Ectodermal cell (in vitro differentiated cells): ENCODE data around the gene MLN.

Experiments
- H3K27ac ChIP-seq: 2 replicates; pipeline ENCODE4 v1.7.0; 2013; ENCODE audit warnings: mild to moderate bottlenecking, low read depth, low read length; ENCODE audit not compliant: insufficient read depth, poor library complexity, severe bottlenecking
- H3K27me3 ChIP-seq: 2 replicates; pipeline ENCODE4 v1.7.0; 2013; ENCODE audit warnings: mild to moderate bottlenecking, low read length; ENCODE audit not compliant: insufficient read depth, control insufficient read depth, poor library complexity, severe bottlenecking
- H3K36me3 ChIP-seq: one replicate; pipeline ENCODE4 v1.7.0; 2013; ENCODE audit warnings: low read length; ENCODE audit not compliant: control insufficient read depth, insufficient read depth
- H3K4me1 ChIP-seq: one replicate; pipeline ENCODE4 v1.7.0; 2013; ENCODE audit warnings: low read length; ENCODE audit not compliant: control insufficient read depth, insufficient read depth
- H3K4me3 ChIP-seq: 2 replicates; pipeline ENCODE4 v1.7.0; 2013; ENCODE audit warnings: low read depth, low read length, control low read depth; ENCODE audit not compliant: insufficient read depth
- H3K9me3 ChIP-seq: 2 replicates; pipeline ENCODE4 v1.7.0; 2013; ENCODE audit warnings: mild to moderate bottlenecking, low read length, moderate library complexity; ENCODE audit not compliant: control insufficient read depth
- WGBS, 2 experiments: methylation state at CpG; one replicate each; pipeline ENCODE4 v1.1.7; 2013; ENCODE audit warnings: missing lambda C conversion rate in 2 of 2; 5-methylcytosine and 5-hydroxymethylcytosine counted together

MLN gene

DNA sequence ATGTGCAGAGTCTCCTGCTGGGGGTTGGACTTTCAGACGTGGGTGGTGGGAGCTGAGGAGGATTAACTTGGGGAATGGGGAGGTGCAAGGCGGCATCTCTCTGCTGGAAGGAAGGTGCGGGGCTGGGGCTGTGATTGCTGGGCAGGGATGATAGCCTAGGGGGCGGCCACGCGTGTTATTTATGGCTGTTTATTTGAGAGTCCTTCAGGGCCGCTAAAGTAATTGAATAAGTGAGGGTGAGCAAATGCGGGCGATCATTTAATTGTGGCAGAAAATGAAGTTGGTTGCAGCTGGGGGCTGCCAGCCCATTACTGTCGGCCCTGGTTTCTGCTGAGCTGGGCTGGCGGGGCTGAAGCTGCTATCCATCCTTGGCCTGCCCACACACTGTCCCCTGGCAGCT, 49.6 kb downstream of the MLN start:
- WGBS, 2 experiments: 87 to 89% methylated on average over 11 of the region's 11 CpGs
- no peaks in the 10 kb centered on the region for H3K36me3 ChIP-seq
- peaks cover 38% of the 10 kb centered on the region for H3K4me1 ChIP-seq
- no peaks in the 10 kb centered on the region for H3K27me3 ChIP-seq
- H3K4me3 ChIP-seq: no peak overlapping the region
- no peak overlapping the region for H3K27ac ChIP-seq
- no peaks in the 10 kb centered on the region for H3K9me3 ChIP-seq

DNA sequence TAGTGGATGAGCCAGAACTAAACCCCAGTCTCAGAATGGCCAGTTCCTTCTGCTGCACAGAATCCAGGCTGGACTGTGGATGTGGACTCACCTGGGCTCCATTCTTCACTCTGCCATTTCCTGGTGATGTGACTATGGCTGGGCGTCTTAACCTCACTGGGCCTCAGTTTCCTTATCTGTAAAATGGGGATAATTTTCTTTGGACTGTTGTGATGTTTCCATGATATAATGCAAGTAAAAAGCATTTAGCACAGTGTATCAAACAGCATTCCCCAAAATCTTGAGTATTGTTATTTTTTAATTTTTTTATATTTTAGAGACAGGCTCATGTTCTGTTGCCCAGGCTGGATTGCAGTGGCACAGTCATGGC, 51.2 kb downstream of the MLN start:
- 86 to 90% methylated on average over 1 of the region's 1 CpG for WGBS, 2 experiments

DNA sequence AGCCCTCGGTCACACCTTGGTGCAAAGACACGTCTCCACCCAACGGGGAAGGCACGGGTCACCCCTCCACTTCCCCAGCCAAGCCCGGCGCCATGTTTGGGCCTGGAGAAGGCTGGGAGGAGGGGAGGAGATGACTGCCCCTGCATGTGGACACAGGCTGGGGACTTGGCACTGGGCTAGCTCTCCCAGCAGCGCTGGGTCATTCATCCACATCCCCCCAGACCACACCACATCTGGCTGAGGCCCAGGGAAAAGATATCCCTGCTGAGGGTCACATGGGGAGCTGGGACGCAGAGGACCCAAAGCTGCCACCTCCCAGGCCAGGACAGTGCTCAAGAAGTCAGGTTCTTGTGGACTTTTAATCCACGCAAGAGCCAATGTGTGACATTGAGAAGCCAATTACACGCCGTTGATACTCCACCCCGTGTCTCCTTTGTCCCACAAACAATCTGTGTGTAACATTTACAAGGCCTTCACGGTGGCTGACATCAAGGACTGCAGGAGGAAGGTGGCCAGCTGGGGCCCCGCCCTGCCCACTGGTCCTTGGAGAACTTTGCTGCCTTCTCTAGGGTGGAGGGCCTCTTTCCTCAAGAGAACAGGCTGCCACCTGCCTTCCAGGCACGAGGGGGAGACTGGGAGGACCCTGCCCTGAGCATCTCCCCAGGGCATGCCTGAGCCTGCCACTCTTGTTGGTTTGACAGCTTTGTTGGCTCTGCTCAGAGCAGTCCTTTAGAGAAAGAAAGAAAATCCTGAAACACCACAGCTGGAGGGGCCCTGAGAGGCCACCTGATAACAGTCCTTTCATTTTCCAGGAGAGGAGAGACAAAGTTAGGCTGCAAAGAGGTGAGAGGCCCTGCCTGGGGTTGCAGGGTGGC, 51.8 kb downstream of the MLN start:
- H3K27me3 ChIP-seq: no peaks in the 10 kb centered on the region
- no peaks in the 10 kb centered on the region for H3K9me3 ChIP-seq
- 86 to 87% methylated on average over 15 of the region's 15 CpGs for WGBS, 2 experiments
- H3K36me3 ChIP-seq: no peaks in the 10 kb centered on the region
- peaks cover 56% of the 10 kb centered on the region for H3K4me1 ChIP-seq
- no peak overlapping the region for H3K4me3 ChIP-seq
- no peak overlapping the region for H3K27ac ChIP-seq

More for the DNA sequence above, 51.2 kb downstream of the MLN start:
- Histone ChIP-seq H3K4me3 (no peak overlapping the region), H3K4me1 (peaks cover 49% of the 10 kb centered on the region), H3K36me3 (no peaks in the 10 kb centered on the region), H3K27ac (no peak overlapping the region), H3K27me3 (no peaks in the 10 kb centered on the region), H3K9me3 (no peaks in the 10 kb centered on the region)

DNA sequence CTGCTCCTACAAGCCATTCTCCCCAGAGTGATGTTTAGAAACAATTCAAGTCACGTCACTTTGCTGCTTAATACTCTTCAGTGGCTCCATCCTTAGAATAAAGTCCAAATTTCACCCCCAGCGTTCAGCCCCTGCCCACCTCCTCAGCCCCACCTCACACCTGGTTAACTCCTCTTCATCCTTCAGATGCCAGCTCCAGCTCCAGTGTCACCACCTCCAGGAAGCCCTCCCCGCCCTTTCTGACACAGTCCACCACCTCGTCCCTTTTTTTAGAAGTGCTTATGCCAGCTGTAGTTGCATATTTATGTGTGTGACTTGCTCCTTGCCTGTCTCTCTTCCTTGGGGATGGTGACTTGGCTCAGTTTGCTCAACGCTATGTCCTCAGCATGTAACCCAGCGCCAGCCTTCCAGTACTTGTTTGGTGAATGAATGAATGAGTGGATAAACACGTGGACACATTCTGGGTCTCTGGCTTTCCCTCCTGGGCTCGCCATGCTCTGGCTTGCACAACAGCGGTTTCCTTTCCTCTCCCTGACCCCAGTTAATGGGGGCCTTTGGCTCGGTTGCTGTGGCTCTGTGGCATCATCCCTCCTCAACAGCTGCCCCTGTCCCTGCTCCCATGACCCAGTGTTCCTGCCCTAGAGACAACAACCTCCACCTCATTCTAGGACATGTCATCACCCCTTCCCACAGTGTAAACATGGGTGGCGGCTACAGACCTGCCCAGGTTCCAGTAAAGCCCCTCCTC, 53.4 kb downstream of the MLN start:
- Histone ChIP-seq H3K27ac (no peak overlapping the region), H3K4me1 (peaks cover 69% of the 10 kb centered on the region)
- 94% methylated on average over 11 of the region's 11 CpGs for WGBS, 2 experiments

DNA sequence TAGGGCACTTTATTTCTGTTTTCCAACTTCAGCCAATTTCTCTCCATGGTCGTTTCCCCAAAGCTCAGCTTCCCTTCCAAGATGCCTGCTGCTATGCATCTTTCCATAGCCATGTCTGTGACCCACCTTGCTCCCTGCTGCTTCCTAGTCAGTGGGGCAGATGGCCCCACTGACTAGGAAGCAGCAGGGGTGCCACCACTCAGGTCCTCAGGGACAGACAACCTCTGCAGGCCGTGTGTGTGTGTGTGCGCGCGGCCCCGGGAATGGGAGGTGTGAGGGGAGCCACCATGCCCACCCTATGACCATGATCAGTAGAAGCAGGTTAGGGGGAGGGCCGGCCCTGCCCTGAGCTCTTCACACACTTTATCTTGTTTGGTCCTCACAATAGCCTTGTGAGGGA, 54.4 kb downstream of the MLN start:
- H3K9me3 ChIP-seq: no peaks in the 10 kb centered on the region
- peaks cover 71% of the 10 kb centered on the region for H3K4me1 ChIP-seq
- H3K27ac ChIP-seq: no peak overlapping the region
- no peak overlapping the region for H3K4me3 ChIP-seq
- H3K36me3 ChIP-seq: no peaks in the 10 kb centered on the region
- 83 to 85% methylated on average over 7 of the region's 7 CpGs for WGBS, 2 experiments
- H3K27me3 ChIP-seq: no peaks in the 10 kb centered on the region

More for the DNA sequence above, 53.4 kb downstream of the MLN start:
- H3K9me3 ChIP-seq: no peaks in the 10 kb centered on the region
- H3K4me3 ChIP-seq: no peak overlapping the region
- no peaks in the 10 kb centered on the region for H3K27me3 ChIP-seq
- H3K36me3 ChIP-seq: no peaks in the 10 kb centered on the region

DNA sequence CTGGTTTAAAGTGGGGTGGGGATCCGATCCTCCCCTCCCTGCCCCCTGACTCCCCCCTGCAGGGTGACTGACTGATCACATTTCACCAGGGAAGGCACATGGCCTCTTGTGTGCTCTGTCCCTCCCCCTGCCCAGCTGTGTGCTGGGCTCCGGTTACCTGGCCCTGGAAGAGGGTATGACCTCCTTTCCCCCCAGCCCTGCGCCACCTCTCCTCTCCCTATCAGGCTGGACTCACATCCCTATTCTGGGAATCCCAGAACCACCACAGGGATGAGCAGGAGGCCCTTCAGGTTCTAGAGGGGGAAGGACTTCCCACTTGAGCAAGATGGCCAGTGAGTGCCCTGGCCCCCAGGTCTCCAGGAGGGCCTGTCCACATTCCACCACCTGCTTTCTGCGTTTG, 55.0 kb downstream of the MLN start:
- peaks cover 75% of the 10 kb centered on the region for H3K4me1 ChIP-seq
- 55 to 57% methylated on average over 4 of the region's 4 CpGs for WGBS, 2 experiments
- H3K9me3 ChIP-seq: no peaks in the 10 kb centered on the region

DNA sequence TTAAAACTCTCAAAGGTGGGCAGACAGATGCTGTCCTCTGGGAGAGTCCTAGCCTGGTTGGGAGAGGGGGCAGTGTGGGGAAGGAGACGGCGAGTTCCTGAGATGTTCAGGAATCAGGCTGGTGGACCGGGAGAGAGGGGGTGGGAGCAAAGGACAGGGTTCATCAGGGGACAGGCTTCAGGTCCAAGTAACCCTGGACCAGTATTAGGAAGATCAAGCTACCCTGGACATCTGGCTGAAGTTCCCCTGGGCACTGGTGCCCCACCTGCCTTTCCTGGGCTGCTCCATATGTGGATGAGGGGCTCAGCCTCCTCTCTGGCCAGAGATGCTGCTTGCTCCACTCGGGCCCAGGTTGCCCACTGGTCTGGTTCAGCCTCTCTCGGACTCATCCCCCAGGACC, 56.0 kb downstream of the MLN start:
- Histone ChIP-seq H3K4me1 (peaks cover 76% of the 10 kb centered on the region), H3K4me3 (no peak overlapping the region), H3K9me3 (no peaks in the 10 kb centered on the region), H3K27me3 (no peaks in the 10 kb centered on the region), H3K27ac (no peak overlapping the region), H3K36me3 (no peaks in the 10 kb centered on the region)
- WGBS, 2 experiments: 90% methylated on average over 5 of the region's 5 CpGs

More for the DNA sequence above, 55.0 kb downstream of the MLN start:
- Histone ChIP-seq H3K27me3 (no peaks in the 10 kb centered on the region), H3K27ac (no peak overlapping the region), H3K4me3 (no peak overlapping the region), H3K36me3 (no peaks in the 10 kb centered on the region)

DNA sequence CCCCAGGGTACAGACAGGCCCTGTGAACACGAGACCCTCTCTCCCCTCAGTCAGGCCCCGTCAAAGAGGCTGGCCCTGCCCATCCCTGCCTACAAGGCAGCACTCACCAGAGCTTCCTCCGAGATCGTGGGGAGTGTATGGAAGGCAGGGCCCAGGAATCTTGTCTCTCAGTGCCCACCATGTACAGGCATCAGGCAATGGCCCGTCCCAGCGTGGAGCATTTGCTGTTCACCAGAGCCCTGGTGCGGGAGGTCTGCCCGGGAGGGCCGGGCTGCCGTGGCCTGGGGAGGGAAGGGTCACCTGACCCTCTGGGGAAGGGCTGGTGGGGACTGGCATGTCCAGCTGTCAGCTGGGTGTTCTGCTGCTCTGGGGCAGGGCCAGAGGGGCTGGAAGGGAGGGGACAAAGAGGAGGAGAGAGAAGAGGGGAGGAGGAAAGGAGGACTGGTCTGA, 57.1 kb downstream of the MLN start, which contains the start of gene IP6K3:
TSS of gene IP6K3 (minus strand) at position 255 of the 450 bp plus-strand sequence. CDS start 11,429 bp downstream, outside the sequence.
- Histone ChIP-seq H3K4me3 (peak within 1 kb of the TSS; percentile 1), H3K27ac (no peak within 1 kb of the TSS), H3K9me3 (no peaks in the 10 kb centered on the region), H3K4me1 (peaks cover 68% of the 10 kb centered on the region), H3K27me3 (no peaks in the 10 kb centered on the region), H3K36me3 (no peaks in the 10 kb centered on the region)
- 21 to 23% methylated on average over 10 of the region's 10 CpGs for WGBS, 2 experiments

DNA sequence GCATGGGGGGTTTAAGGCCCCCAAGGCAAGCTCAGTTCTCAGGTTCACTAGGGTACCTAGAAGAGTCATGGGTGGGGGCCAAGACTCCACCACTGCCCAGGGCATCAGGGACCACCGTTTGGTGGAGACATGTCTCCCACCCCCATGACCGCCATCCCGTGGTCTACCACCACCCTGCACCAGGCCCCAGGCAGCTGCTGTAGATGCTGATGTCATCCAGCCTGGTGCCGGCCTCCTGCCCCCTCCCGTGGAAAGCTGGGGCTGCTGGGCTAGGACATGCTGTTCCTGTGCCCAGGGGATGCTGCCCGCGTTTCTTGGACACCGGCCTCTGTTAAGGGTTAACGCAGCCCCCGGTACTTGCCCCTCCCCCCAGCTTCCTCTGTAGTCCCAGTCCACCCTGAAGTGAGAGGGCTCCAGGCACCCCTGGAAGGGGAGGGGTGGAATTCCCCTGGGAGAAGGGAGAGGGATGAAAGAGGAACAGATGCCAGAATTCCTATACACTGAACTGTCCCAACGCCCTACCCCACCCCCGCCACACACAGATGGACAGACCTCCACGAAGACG, 57.7 kb downstream of the MLN start:
- Histone ChIP-seq H3K9me3 (no peaks in the 10 kb centered on the region), H3K36me3 (no peaks in the 10 kb centered on the region), H3K27ac (no peak overlapping the region), H3K4me3 (peak overlapping the region; percentile 1), H3K4me1 (peaks cover 62% of the 10 kb centered on the region), H3K27me3 (no peaks in the 10 kb centered on the region)
- WGBS, 2 experiments: 30 to 46% methylated on average over 14 of the region's 14 CpGs

DNA sequence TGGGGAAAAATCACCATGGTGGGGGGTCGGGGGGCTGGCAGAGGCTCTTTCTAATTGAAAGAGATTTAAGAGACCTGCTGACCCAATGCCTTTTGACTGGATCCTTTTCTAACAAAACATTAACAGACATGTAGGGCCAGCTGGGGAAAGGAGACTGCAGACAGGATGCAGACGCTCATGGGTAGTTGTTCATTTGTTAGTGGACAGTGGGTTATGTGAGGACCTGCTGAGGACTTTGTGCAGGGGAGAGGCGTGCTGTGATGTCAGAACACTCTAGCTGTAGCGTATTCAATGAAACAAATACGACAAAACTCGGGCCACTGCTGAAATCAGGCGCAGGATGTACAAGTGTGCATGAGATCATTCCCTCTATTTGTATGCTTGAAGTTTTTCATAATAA, 58.3 kb downstream of the MLN start:
- Histone ChIP-seq H3K4me1 (peaks cover 60% of the 10 kb centered on the region), H3K9me3 (no peaks in the 10 kb centered on the region), H3K36me3 (no peaks in the 10 kb centered on the region), H3K27ac (no peak overlapping the region), H3K4me3 (no peak overlapping the region), H3K27me3 (no peaks in the 10 kb centered on the region)
- WGBS, 2 experiments: 75 to 77% methylated on average over 7 of the region's 7 CpGs
